Activated CD4-positive, alpha-beta T cell treated with anti-CD3 and anti-CD28 coated beads, Interleukin-2, amount 10 ng/mL, durations not matched to agents 24 days and 14 days (primary cell): ENCODE results near the gene PDE10A. TPM values are rescaled to one million over a fixed set of nuclear protein-coding genes. Genes with fewer than 3 reads are reported as not detected.
"Not testable (repeated sequence)": the region's sequence is repeated elsewhere in the genome, so short reads cannot be mapped to it uniquely, and the experiment has no call there.

Experiments
- DNase-seq: peaks from one replicate; pipeline ENCODE4 v3.0.0; 2022
- H3K27ac Mint-ChIP-seq: one replicate; pipeline ENCODE4 v1.8.0; 2022; ENCODE audit warnings: mild to moderate bottlenecking, mixed read lengths
- H3K27me3 Mint-ChIP-seq: one replicate; pipeline ENCODE4 v1.8.0; 2022; ENCODE audit warnings: mixed read lengths
- H3K36me3 Mint-ChIP-seq: one replicate; pipeline ENCODE4 v1.8.0; 2022; ENCODE audit warnings: low read depth, mild to moderate bottlenecking, mixed read lengths
- H3K4me1 Mint-ChIP-seq: one replicate; pipeline ENCODE4 v1.8.0; 2021; ENCODE audit warnings: mixed read lengths
- H3K4me3 Mint-ChIP-seq: one replicate; pipeline ENCODE4 v1.8.0; 2022; ENCODE audit warnings: mild to moderate bottlenecking, moderate library complexity, mixed read lengths
- H3K9me3 Mint-ChIP-seq: one replicate; pipeline ENCODE4 v1.8.0; 2021; ENCODE audit warnings: mixed read lengths
- intact Hi-C: fragments of 100-400 bp; cut with micrococcal nuclease; formaldehyde crosslinking; loops from one replicate; pipeline ENCODE4 v1.15.1; 2023
- total RNA-seq: library from RNA; stranded (reverse); gene quantifications from 2 replicates; pipeline ENCODE4 v1.2.3, GENCODE V29; 2022

PDE10A gene
- total RNA-seq, 1 donor from 2014 or later = not detected

- peaks cover 7% of the 10 kb centered on the region for H3K27me3 Mint-ChIP-seq
- H3K9me3 Mint-ChIP-seq = no peaks in the 10 kb centered on the region
- no peak for DNase-seq
- intact Hi-C loops = no loop called here
- no peaks in the 10 kb centered on the region for H3K36me3 Mint-ChIP-seq
- H3K27ac Mint-ChIP-seq = no peak overlapping the region
- peaks cover 2% of the 10 kb centered on the region for H3K4me1 Mint-ChIP-seq
- H3K4me3 Mint-ChIP-seq = no peak overlapping the region
These were observed 25.5 kb downstream of the PDE10A start for GRCh38 chr6:165637586-165637985.

- H3K36me3 Mint-ChIP-seq = no peaks in the 10 kb centered on the region
- intact Hi-C loops = no loop called here
- H3K27me3 Mint-ChIP-seq = peaks cover 7% of the 10 kb centered on the region
- no peaks in the 10 kb centered on the region for H3K9me3 Mint-ChIP-seq
- no peak for DNase-seq
- peaks cover 2% of the 10 kb centered on the region for H3K4me1 Mint-ChIP-seq
- no peak overlapping the region for H3K27ac Mint-ChIP-seq
- no peak overlapping the region for H3K4me3 Mint-ChIP-seq
These were observed 26.5 kb downstream of the PDE10A start for GRCh38 chr6:165636402-165637048.

GRCh38 chr6:165635965-165636364 lies 27.1 kb downstream of the PDE10A start:
- Mint-ChIP-seq H3K4me3 (no peak overlapping the region), H3K27ac (no peak overlapping the region), H3K4me1 (peaks cover 2% of the 10 kb centered on the region), H3K27me3 (peaks cover 7% of the 10 kb centered on the region), H3K9me3 (no peaks in the 10 kb centered on the region), H3K36me3 (no peaks in the 10 kb centered on the region)
- DNase-seq = no peak
- intact Hi-C loops = no loop called here

GRCh38 chr6:165634101-165634880 lies 28.8 kb downstream of the PDE10A start:
- peaks cover 7% of the 10 kb centered on the region for H3K27me3 Mint-ChIP-seq
- peaks cover 2% of the 10 kb centered on the region for H3K4me1 Mint-ChIP-seq
- intact Hi-C loops = no loop called here
- H3K9me3 Mint-ChIP-seq = no peaks in the 10 kb centered on the region
- no peaks in the 10 kb centered on the region for H3K36me3 Mint-ChIP-seq
- H3K4me3 Mint-ChIP-seq = no peak overlapping the region
- no peak for DNase-seq
- H3K27ac Mint-ChIP-seq = no peak overlapping the region

GRCh38 chr6:165632194-165632593 lies 30.8 kb downstream of the PDE10A start:
- Mint-ChIP-seq H3K27me3 (peaks cover 7% of the 10 kb centered on the region), H3K4me1 (peaks cover 2% of the 10 kb centered on the region), H3K27ac (no peak overlapping the region), H3K36me3 (no peaks in the 10 kb centered on the region), H3K9me3 (no peaks in the 10 kb centered on the region), H3K4me3 (no peak overlapping the region)
- intact Hi-C loops = no loop called here
- no peak for DNase-seq

GRCh38 chr6:165630544-165630953 lies 32.5 kb downstream of the PDE10A start:
- no peak for DNase-seq
- H3K36me3 Mint-ChIP-seq = no peaks in the 10 kb centered on the region
- no peaks in the 10 kb centered on the region for H3K9me3 Mint-ChIP-seq
- H3K27ac Mint-ChIP-seq = no peak overlapping the region
- H3K4me1 Mint-ChIP-seq = peaks cover 2% of the 10 kb centered on the region
- H3K4me3 Mint-ChIP-seq = no peak overlapping the region
- intact Hi-C loops = no loop called here
- peaks cover 7% of the 10 kb centered on the region for H3K27me3 Mint-ChIP-seq

GRCh38 chr6:165628955-165629354 lies 34.1 kb downstream of the PDE10A start:
- H3K9me3 Mint-ChIP-seq = no peaks in the 10 kb centered on the region
- no peak for DNase-seq
- H3K4me1 Mint-ChIP-seq = peaks cover 1% of the 10 kb centered on the region
- no peak overlapping the region for H3K4me3 Mint-ChIP-seq
- H3K27ac Mint-ChIP-seq = no peak overlapping the region
- H3K27me3 Mint-ChIP-seq = peaks cover 5% of the 10 kb centered on the region
- H3K36me3 Mint-ChIP-seq = no peaks in the 10 kb centered on the region
- intact Hi-C loops = no loop called here

GRCh38 chr6:165627366-165627765 lies 35.7 kb downstream of the PDE10A start:
- Mint-ChIP-seq H3K27ac (no peak overlapping the region), H3K4me1 (no peaks in the 10 kb centered on the region), H3K27me3 (no peaks in the 10 kb centered on the region), H3K9me3 (no peaks in the 10 kb centered on the region), H3K4me3 (no peak overlapping the region), H3K36me3 (no peaks in the 10 kb centered on the region)
- intact Hi-C loops = no loop called here
- no peak for DNase-seq

GRCh38 chr6:165626711-165627110 lies 36.3 kb downstream of the PDE10A start:
- H3K36me3 Mint-ChIP-seq = no peaks in the 10 kb centered on the region
- no peak for DNase-seq
- H3K27ac Mint-ChIP-seq = no peak overlapping the region
- H3K27me3 Mint-ChIP-seq = no peaks in the 10 kb centered on the region
- no peaks in the 10 kb centered on the region for H3K9me3 Mint-ChIP-seq
- no peak overlapping the region for H3K4me3 Mint-ChIP-seq
- intact Hi-C loops = no loop called here
- no peaks in the 10 kb centered on the region for H3K4me1 Mint-ChIP-seq

GRCh38 chr6:165624871-165625639 lies 38.0 kb downstream of the PDE10A start:
- intact Hi-C loops = no loop called here
- Mint-ChIP-seq H3K4me1 (no peaks in the 10 kb centered on the region), H3K9me3 (no peaks in the 10 kb centered on the region), H3K27ac (no peak overlapping the region), H3K4me3 (no peak overlapping the region), H3K27me3 (no peaks in the 10 kb centered on the region), H3K36me3 (no peaks in the 10 kb centered on the region)
- no peak for DNase-seq

GRCh38 chr6:165621940-165622339 lies 41.1 kb downstream of the PDE10A start:
- no peaks in the 10 kb centered on the region for H3K4me1 Mint-ChIP-seq
- no peak overlapping the region for H3K27ac Mint-ChIP-seq
- H3K4me3 Mint-ChIP-seq = no peak overlapping the region
- intact Hi-C loops = no loop called here
- H3K36me3 Mint-ChIP-seq = no peaks in the 10 kb centered on the region
- H3K27me3 Mint-ChIP-seq = no peaks in the 10 kb centered on the region
- H3K9me3 Mint-ChIP-seq = no peaks in the 10 kb centered on the region
- no peak for DNase-seq

- H3K4me1 Mint-ChIP-seq, H3K36me3 Mint-ChIP-seq, H3K27ac Mint-ChIP-seq, H3K4me3 Mint-ChIP-seq, intact Hi-C loops, H3K27me3 Mint-ChIP-seq, H3K9me3 Mint-ChIP-seq, DNase-seq: not testable (repeated sequence)
These were observed 44.1 kb downstream of the PDE10A start for GRCh38 chr6:165618891-165619290.

- Mint-ChIP-seq H3K27me3 (no peaks in the 10 kb centered on the region), H3K36me3 (no peaks in the 10 kb centered on the region), H3K27ac (no peak overlapping the region), H3K9me3 (no peaks in the 10 kb centered on the region), H3K4me3 (no peak overlapping the region), H3K4me1 (no peaks in the 10 kb centered on the region)
- no peak for DNase-seq
- intact Hi-C loops = no loop called here
These were observed 44.8 kb downstream of the PDE10A start for GRCh38 chr6:165618241-165618640.

- no peak overlapping the region for H3K4me3 Mint-ChIP-seq
- no peaks in the 10 kb centered on the region for H3K4me1 Mint-ChIP-seq
- no peaks in the 10 kb centered on the region for H3K27me3 Mint-ChIP-seq
- H3K27ac Mint-ChIP-seq = no peak overlapping the region
- no peak for DNase-seq
- intact Hi-C loops = no loop called here
- H3K9me3 Mint-ChIP-seq = no peaks in the 10 kb centered on the region
- no peaks in the 10 kb centered on the region for H3K36me3 Mint-ChIP-seq
These were observed 45.5 kb downstream of the PDE10A start for GRCh38 chr6:165617528-165617927.
